GM12892 (cell line): ENCODE data around the gene NELL1.

Source experiments
- DNase-seq: peaks from one replicate; pipeline ENCODE4 v3.0.0; 2011; ENCODE audit not compliant: insufficient read length
- FAIRE-seq: peaks from 2 replicates; lab custom pipeline; 2011; peaks lifted over from hg19 to GRCh38; lab: Jason Lieb, UNC
- POLR2A ChIP-seq: IDR thresholded peaks from 2 replicates; pipeline ENCODE4 v1.6.1; 2011; ENCODE audit warnings: low read depth, low read length, control low read depth
- POLR2AphosphoS5 ChIP-seq: IDR thresholded peaks from 2 replicates; pipeline ENCODE4 v1.6.1; 2011; ENCODE audit warnings: low read depth, low read length, control low read depth
- TAF1 ChIP-seq: IDR thresholded peaks from 2 replicates; pipeline ENCODE4 v1.6.1; 2011; ENCODE audit warnings: low read depth, mild to moderate bottlenecking, control low read depth, low read length, borderline replicate concordance

Gene NELL1

GRCh38 chr11:21185959-21186358, 516.6 kb downstream of the NELL1 start:
- FAIRE-seq (no peak), DNase-seq (no peak)
- TF ChIP-seq POLR2AphosphoS5: no peak
- TF ChIP-seq POLR2A: no peak
- no peak for TF ChIP-seq TAF1

GRCh38 chr11:21190181-21190580, 520.8 kb downstream of the NELL1 start:
- no peak for FAIRE-seq
- TF ChIP-seq POLR2A (no peak), POLR2AphosphoS5 (no peak), TAF1 (no peak)
- DNase-seq: no peak

GRCh38 chr11:21195995-21196394, 526.6 kb downstream of the NELL1 start:
- no peak for FAIRE-seq
- no peak for TF ChIP-seq POLR2A
- TF ChIP-seq TAF1: no peak
- no peak for TF ChIP-seq POLR2AphosphoS5
- no peak for DNase-seq

GRCh38 chr11:21198498-21198897, 529.1 kb downstream of the NELL1 start:
- TF ChIP-seq POLR2AphosphoS5 (no peak), POLR2A (no peak), TAF1 (no peak)
- DNase-seq (no peak), FAIRE-seq (no peak)

GRCh38 chr11:21205205-21205604, 535.8 kb downstream of the NELL1 start:
- DNase-seq: no peak
- TF ChIP-seq POLR2A: no peak
- no peak for TF ChIP-seq TAF1
- no peak for FAIRE-seq

GRCh38 chr11:21225860-21226259, 556.5 kb downstream of the NELL1 start:
- TF ChIP-seq POLR2AphosphoS5 (no peak), POLR2A (no peak), TAF1 (no peak)
- FAIRE-seq: no peak
- no peak for DNase-seq

GRCh38 chr11:21229224-21229623, 559.8 kb downstream of the NELL1 start:
- TF ChIP-seq POLR2A (no peak), TAF1 (no peak), POLR2AphosphoS5 (no peak)
- DNase-seq (no peak), FAIRE-seq (no peak)

- FAIRE-seq (no peak), DNase-seq (no peak)
- no peak for TF ChIP-seq POLR2AphosphoS5
Observed at GRCh38 chr11:21250196-21250595, 580.8 kb downstream of the NELL1 start.

GRCh38 chr11:21254055-21254454, 584.7 kb downstream of the NELL1 start:
- FAIRE-seq (no peak), DNase-seq (no peak)
- TF ChIP-seq POLR2AphosphoS5 (no peak), TAF1 (no peak), POLR2A (no peak)

GRCh38 chr11:21254790-21255189, 585.4 kb downstream of the NELL1 start:
- TF ChIP-seq POLR2A: no peak
- TF ChIP-seq TAF1: no peak
- TF ChIP-seq POLR2AphosphoS5: no peak
- DNase-seq: no peak
- no peak for FAIRE-seq

GRCh38 chr11:21257461-21257860, 588.1 kb downstream of the NELL1 start:
- TF ChIP-seq POLR2AphosphoS5 (no peak), TAF1 (no peak), POLR2A (no peak)
- no peak for FAIRE-seq
- no peak for DNase-seq

- no peak for FAIRE-seq
- DNase-seq: no peak
- no peak for TF ChIP-seq POLR2AphosphoS5
- TF ChIP-seq TAF1: no peak
- TF ChIP-seq POLR2A: no peak
Observed at GRCh38 chr11:21258414-21258813, 589.0 kb downstream of the NELL1 start.

GRCh38 chr11:21260101-21260500, 590.7 kb downstream of the NELL1 start:
- no peak for TF ChIP-seq POLR2A
- no peak for TF ChIP-seq POLR2AphosphoS5
- no peak for TF ChIP-seq TAF1
- no peak for DNase-seq
- no peak for FAIRE-seq
